CD4-positive, CD25-positive, alpha-beta regulatory T cell (primary cell): ENCODE results near the gene INSL4. TPM values are rescaled to one million over a fixed set of nuclear protein-coding genes. Genes with fewer than 3 reads are reported as not detected.

Experiments used
- ATAC-seq, 2 donors: fragments of 150-1000 bp; cut with Tn5 transposase; one replicate each; pipeline ENCODE4 v1.10.0; 2021; ENCODE audit warnings: low read depth in 2 of 2, moderate number of reproducible peaks in 2 of 2, moderate library complexity in 1 of 2
- DNase-seq, 3 donors: peaks; one replicate each; pipeline versions ENCODE4 v3.0.0 to v3.0.0-alpha.2; 2012 to 2022; ENCODE audit warnings: mixed read lengths in 1 of 3
- H3K27ac ChIP-seq: one replicate; pipeline ENCODE4 v1.7.0; 2013; ENCODE audit warnings: mild to moderate bottlenecking, low read length; ENCODE audit not compliant: insufficient read depth, poor library complexity, severe bottlenecking
- H3K27me3 ChIP-seq: one replicate; pipeline ENCODE4 v1.7.0; 2013; ENCODE audit warnings: low read length; ENCODE audit not compliant: control insufficient read depth, insufficient read depth
- H3K36me3 ChIP-seq: one replicate; pipeline ENCODE4 v1.7.0; 2013; ENCODE audit warnings: mild to moderate bottlenecking, low read length, moderate library complexity; ENCODE audit not compliant: control insufficient read depth, insufficient read depth
- H3K4me1 ChIP-seq: 2 replicates; pipeline ENCODE4 v1.7.0; 2013; ENCODE audit warnings: mild to moderate bottlenecking, low read length; ENCODE audit not compliant: insufficient read depth, control insufficient read depth, poor library complexity, severe bottlenecking
- H3K4me3 ChIP-seq: one replicate; pipeline ENCODE4 v1.7.0; 2013; ENCODE audit warnings: low read depth, mild to moderate bottlenecking, low read length, moderate library complexity
- H3K9me3 ChIP-seq, 2 experiments: 1 replicate in 1 of 2; 2 replicates in 1 of 2; pipeline ENCODE4 v1.7.0; 2013; ENCODE audit warnings: low read length in 2 of 2, mild to moderate bottlenecking in 1 of 2, moderate library complexity in 1 of 2; ENCODE audit not compliant: control insufficient read depth in 2 of 2
- H3K27ac Mint-ChIP-seq, 3 donors: one replicate each; pipeline ENCODE4 v1.8.0; 2020 to 2022; ENCODE audit warnings: mild to moderate bottlenecking in 3 of 3, mixed read lengths in 3 of 3, moderate library complexity in 2 of 3
- H3K27me3 Mint-ChIP-seq: one replicate; pipeline ENCODE4 v1.8.0; 2022; ENCODE audit warnings: mild to moderate bottlenecking, mixed read lengths
- H3K36me3 Mint-ChIP-seq: one replicate; pipeline ENCODE4 v1.8.0; 2020; ENCODE audit warnings: mixed read lengths
- H3K4me1 Mint-ChIP-seq, 4 donors: one replicate each; pipeline ENCODE4 v1.8.0; 2020 to 2022; ENCODE audit warnings: mixed read lengths in 4 of 4, mild to moderate bottlenecking in 1 of 4
- H3K4me3 Mint-ChIP-seq, 4 donors: one replicate each; pipeline ENCODE4 v1.8.0; 2020 to 2022; ENCODE audit warnings: mild to moderate bottlenecking in 4 of 4, mixed read lengths in 4 of 4, moderate library complexity in 3 of 4
- H3K9me3 Mint-ChIP-seq, 7 donors: one replicate each; pipeline ENCODE4 v1.8.0; 2020 to 2022; ENCODE audit warnings: mixed read lengths in 7 of 7, mild to moderate bottlenecking in 3 of 7, moderate library complexity in 2 of 7
- polyA plus RNA-seq, 4 donors: library from polyadenylated mRNA; unstranded; fragments of 300-500 nt; fragmentation: Illumina TruSeq; gene quantifications; one replicate each; pipeline ENCODE4 v1.2.3, GENCODE V29; 2021
- total RNA-seq: library from RNA; stranded (reverse); gene quantifications from one replicate; pipeline ENCODE4 v1.2.3, GENCODE V29; 2022

Gene INSL4
- total and polyA plus RNA-seq, 5 donors from 2014 or later = not detected

DNA sequence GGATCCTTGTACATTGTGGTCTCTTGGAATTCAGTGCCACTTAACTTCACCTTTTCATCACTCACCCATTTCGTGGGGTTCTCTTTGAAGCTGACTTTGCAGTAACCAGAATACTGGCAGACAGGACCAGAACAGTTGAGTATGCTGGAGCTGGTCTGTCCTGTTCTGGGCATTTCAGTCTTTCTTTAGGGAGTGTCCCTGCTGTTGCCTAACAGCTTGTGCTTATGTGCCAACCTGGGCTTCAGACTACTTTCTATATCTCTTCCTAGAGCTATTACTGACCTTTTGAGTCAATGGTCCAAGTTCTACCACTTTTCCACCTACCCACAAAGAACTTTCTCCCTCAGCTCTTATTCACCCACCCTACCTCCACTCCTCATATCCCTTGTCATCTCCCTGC lies 35.8 kb upstream of the INSL4 start:
- Histone ChIP-seq H3K4me3 (no peak overlapping the region), H3K36me3 (no peaks in the 10 kb centered on the region), H3K27ac (no peak overlapping the region), H3K27me3 (peaks cover 14% of the 10 kb centered on the region), H3K9me3 (peaks cover 0 to 7% of the 10 kb centered on the region in 2 experiments), H3K4me1 (no peaks in the 10 kb centered on the region)
- DNase-seq = no peak
- Mint-ChIP-seq H3K4me3 (no peak overlapping the region), H3K27me3 (peaks cover 29% of the 10 kb centered on the region), H3K27ac (no peak overlapping the region), H3K9me3 (peaks cover 0 to 5% (median 0%) of the 10 kb centered on the region in 7 donors), H3K4me1 (no peaks in the 10 kb centered on the region), H3K36me3 (no peaks in the 10 kb centered on the region)
- no peak for ATAC-seq

DNA sequence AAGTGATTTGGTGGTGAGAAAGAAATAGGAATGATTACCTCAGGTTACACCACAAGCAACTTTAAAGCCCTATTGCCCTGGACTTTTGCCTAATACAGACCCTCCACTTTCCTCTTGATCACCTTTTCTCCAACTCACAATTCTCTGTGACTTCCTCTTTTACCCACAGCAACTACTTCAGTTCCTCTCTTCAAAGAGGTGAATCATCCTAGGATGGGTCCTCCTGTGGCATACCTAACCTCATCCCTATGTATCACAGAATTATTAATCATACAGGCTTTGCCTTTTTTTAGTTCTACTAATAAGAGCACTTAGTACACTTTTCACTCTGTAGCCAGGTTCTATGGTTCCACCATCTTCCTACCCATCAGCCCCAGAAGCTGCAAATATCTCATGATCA lies 26.1 kb upstream of the INSL4 start:
- Mint-ChIP-seq H3K9me3 (peaks cover 0 to 4% (median 0%) of the 10 kb centered on the region in 7 donors), H3K36me3 (peaks cover 5% of the 10 kb centered on the region), H3K27ac (no peak overlapping the region), H3K4me3 (no peak overlapping the region), H3K4me1 (no peaks in the 10 kb centered on the region), H3K27me3 (peaks cover 24% of the 10 kb centered on the region)
- Histone ChIP-seq H3K27me3 (peaks cover 2% of the 10 kb centered on the region), H3K36me3 (no peaks in the 10 kb centered on the region), H3K4me1 (no peaks in the 10 kb centered on the region), H3K9me3 (no peaks in the 10 kb centered on the region), H3K27ac (no peak overlapping the region), H3K4me3 (no peak overlapping the region)
- no peak for DNase-seq
- ATAC-seq = no peak

DNA sequence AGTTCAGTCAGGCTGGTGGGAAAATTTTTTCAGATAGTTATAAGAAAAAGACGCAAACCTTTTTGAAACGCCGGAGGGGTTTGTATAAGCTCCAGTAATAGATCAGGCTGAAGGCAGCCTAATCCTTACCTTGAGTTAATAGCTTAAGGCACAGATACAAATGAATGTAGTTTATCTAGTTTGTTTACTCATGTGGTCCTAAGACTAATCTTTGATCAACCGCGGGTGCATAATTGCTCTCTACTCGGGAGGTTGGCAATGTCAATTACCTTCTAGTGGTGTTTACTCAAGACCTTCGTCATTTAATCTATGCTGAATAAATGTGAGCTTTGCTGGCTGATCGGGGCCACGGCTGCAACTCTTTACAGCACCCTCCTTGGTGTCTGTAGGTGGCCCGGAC lies 665 bp upstream of the INSL4 start:
- Histone ChIP-seq H3K27me3 (peaks cover 2% of the 10 kb centered on the region), H3K4me3 (no peak overlapping the region), H3K4me1 (no peaks in the 10 kb centered on the region), H3K27ac (no peak overlapping the region), H3K36me3 (no peaks in the 10 kb centered on the region), H3K9me3 (no peaks in the 10 kb centered on the region)
- no peaks in the 10 kb centered on the region for H3K4me1 Mint-ChIP-seq
- no peak overlapping the region for H3K4me3 Mint-ChIP-seq
- no peak for DNase-seq
- H3K9me3 Mint-ChIP-seq = peaks cover 0 to 2% (median 0%) of the 10 kb centered on the region in 7 donors
- peaks cover 25% of the 10 kb centered on the region for H3K27me3 Mint-ChIP-seq
- no peak overlapping the region for H3K27ac Mint-ChIP-seq
- no peak for ATAC-seq
- H3K36me3 Mint-ChIP-seq = no peaks in the 10 kb centered on the region

DNA sequence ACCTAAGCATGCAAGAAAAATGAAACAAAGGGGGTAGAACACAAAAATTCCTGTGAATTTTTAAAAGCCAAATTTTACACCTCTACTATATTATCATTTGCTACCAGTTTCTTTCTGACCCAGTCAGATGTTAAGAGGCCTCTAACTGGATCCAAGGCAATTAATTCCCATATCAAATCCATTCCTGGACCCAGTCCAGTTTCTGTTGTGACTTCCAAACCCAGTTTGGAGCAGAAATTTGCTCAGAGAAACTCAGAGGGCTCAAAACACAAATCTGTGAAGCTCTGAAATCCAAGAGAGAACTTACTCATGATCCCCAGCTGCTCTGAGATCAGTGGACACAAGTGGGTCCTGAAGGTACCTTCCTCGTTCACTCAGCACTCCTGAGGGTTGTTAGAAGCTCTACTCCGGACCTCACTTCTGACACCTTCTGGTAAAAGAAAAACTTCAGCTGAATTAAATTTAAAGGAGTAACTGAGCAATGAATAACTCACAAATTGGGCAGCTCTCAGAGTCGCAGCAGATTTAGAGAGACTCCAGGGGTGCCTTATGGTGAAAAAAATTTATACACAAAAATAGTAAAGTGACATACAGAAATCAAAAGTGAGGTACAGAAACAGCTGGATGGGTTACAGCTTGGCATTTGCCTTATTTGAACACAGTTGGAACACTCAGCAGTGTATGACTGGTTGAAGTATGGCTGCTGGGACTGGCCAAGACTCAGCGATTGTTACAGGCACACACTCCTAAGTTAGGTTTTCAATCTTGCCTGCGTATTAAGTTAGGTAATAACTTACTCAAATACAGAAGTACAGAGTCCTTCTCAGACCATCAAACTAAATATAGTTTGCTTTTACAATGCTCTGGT lies 32.4 kb downstream of the INSL4 start:
- Histone ChIP-seq H3K9me3 (no peaks in the 10 kb centered on the region), H3K4me3 (no peak overlapping the region), H3K27me3 (no peaks in the 10 kb centered on the region), H3K4me1 (no peaks in the 10 kb centered on the region), H3K27ac (no peak overlapping the region), H3K36me3 (no peaks in the 10 kb centered on the region)
- Mint-ChIP-seq H3K27me3 (peaks cover 7% of the 10 kb centered on the region), H3K27ac (no peak overlapping the region), H3K9me3 (peaks cover 0 to 6% (median 0%) of the 10 kb centered on the region in 7 donors), H3K4me3 (no peak overlapping the region), H3K4me1 (peaks cover 0 to 5% (median 4%) of the 10 kb centered on the region in 4 donors), H3K36me3 (no peaks in the 10 kb centered on the region)
- ATAC-seq (no peak), DNase-seq (peak in 1 of 3 donors; percentile 11)

DNA sequence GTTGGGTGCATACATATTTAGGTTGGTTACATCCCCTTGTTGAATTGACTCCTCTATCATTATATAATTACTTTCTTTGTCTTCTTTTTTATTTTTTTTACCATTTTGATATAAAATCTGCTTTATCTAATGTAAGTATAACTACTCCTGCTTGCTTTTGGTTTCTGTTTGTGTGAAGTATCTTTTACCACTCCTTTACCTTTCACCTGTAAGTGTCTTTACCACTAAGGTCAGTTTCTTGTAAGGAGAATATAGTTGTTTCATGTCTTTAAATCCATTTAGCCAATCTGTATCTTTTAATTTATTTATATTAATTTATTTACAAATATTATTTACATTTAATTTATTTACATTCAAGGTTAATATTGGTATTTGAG lies 33.0 kb downstream of the INSL4 start:
- H3K27me3 Mint-ChIP-seq = peaks cover 7% of the 10 kb centered on the region
- no peaks in the 10 kb centered on the region for H3K27me3 ChIP-seq
- H3K36me3 Mint-ChIP-seq = no peaks in the 10 kb centered on the region
- no peaks in the 10 kb centered on the region for H3K4me1 ChIP-seq
- peaks cover 0 to 5% (median 4%) of the 10 kb centered on the region in 4 donors for H3K4me1 Mint-ChIP-seq
- DNase-seq = no peak
- no peak overlapping the region for H3K4me3 ChIP-seq
- no peak overlapping the region for H3K4me3 Mint-ChIP-seq
- ATAC-seq = no peak
- no peak overlapping the region for H3K27ac ChIP-seq
- no peaks in the 10 kb centered on the region for H3K36me3 ChIP-seq
- H3K9me3 ChIP-seq = no peaks in the 10 kb centered on the region
- no peak overlapping the region for H3K27ac Mint-ChIP-seq
- peaks cover 0 to 6% (median 0%) of the 10 kb centered on the region in 7 donors for H3K9me3 Mint-ChIP-seq

DNA sequence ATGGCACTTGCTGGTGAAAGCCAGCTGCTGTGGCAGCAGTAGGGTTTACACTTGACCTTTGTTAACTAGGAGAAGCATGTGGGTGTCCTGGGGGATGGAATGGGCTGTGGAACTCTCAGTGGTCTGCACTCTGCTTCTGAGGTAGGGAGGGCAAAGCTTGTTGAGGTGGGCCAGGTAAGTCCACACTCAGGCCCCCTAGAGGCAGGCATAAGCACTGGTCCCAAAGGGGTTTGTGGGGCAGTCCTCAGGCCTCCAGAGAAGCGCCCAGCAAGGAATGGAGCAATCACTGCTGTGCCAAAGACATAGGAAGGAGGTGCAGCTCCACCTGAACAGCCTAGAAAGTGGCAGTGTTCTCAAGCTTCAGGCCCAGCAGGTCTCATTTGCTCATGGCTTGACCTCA lies 34.7 kb downstream of the INSL4 start:
- Mint-ChIP-seq H3K4me3 (no peak overlapping the region), H3K36me3 (no peaks in the 10 kb centered on the region), H3K27me3 (peaks cover 7% of the 10 kb centered on the region), H3K27ac (no peak overlapping the region), H3K4me1 (peaks cover 0 to 5% (median 4%) of the 10 kb centered on the region in 4 donors), H3K9me3 (peaks cover 0 to 3% (median 0%) of the 10 kb centered on the region in 7 donors)
- no peak for DNase-seq
- Histone ChIP-seq H3K9me3 (no peaks in the 10 kb centered on the region), H3K4me1 (no peaks in the 10 kb centered on the region), H3K36me3 (no peaks in the 10 kb centered on the region), H3K4me3 (no peak overlapping the region), H3K27ac (no peak overlapping the region), H3K27me3 (no peaks in the 10 kb centered on the region)
- ATAC-seq = no peak

DNA sequence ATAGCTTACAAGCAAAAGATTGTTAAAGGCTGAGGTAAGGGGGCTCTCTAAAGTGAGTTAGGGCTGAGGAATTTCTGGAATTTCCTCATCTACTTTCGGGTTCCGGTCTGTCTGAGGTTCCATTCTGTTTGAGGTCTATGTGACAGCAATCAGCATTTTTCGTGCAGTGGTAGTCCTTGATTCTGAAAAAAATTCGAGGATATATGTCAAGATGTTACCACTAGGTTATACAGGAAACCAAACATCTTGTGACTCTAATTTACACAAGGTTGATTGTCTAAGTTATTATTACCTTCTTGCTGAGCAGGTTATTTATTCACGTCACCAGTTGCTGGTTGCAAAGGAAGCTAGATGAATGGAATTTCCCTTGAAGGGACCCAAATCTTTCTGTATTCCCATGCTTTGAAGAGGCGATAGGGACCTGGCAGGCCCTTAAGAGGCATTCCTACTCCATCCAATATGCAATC lies 38.1 kb downstream of the INSL4 start:
- H3K27ac ChIP-seq = no peak overlapping the region
- ATAC-seq = no peak

DNA sequence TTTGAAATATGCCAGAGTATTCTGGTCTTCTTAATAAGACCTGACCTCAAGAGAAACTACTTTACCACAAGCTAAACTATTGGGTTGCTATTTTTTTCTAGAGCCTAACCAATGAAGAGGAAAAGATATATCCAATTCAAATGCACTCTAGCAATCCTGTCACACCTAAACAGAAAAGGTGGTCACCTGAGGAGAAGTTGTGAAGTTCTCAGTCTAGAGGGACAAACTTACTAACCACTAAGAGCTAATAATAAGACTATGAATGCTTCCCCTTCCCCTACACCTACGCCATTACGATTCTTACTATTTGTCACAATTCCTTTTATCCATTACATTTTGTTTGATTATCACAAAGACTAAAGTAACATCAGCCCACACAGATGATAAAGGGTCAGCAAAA lies 43.6 kb downstream of the INSL4 start:
- Histone ChIP-seq H3K27me3 (no peaks in the 10 kb centered on the region), H3K9me3 (no peaks in the 10 kb centered on the region), H3K36me3 (no peaks in the 10 kb centered on the region), H3K4me3 (no peak overlapping the region), H3K27ac (no peak overlapping the region), H3K4me1 (peaks cover 4% of the 10 kb centered on the region)
- no peak overlapping the region for H3K4me3 Mint-ChIP-seq
- no peak overlapping the region for H3K27ac Mint-ChIP-seq
- no peak for DNase-seq
- H3K4me1 Mint-ChIP-seq = no peaks in the 10 kb centered on the region
- H3K36me3 Mint-ChIP-seq = peaks cover 3% of the 10 kb centered on the region
- peaks cover 0 to 3% (median 0%) of the 10 kb centered on the region in 7 donors for H3K9me3 Mint-ChIP-seq
- peaks cover 15% of the 10 kb centered on the region for H3K27me3 Mint-ChIP-seq
- ATAC-seq = no peak

More for the DNA sequence above, 38.1 kb downstream of the INSL4 start:
- Mint-ChIP-seq H3K27ac (no peak overlapping the region), H3K36me3 (no peaks in the 10 kb centered on the region), H3K4me1 (peaks cover 0 to 5% (median 4%) of the 10 kb centered on the region in 4 donors), H3K27me3 (peaks cover 4% of the 10 kb centered on the region), H3K9me3 (peaks cover 0 to 3% (median 0%) of the 10 kb centered on the region in 7 donors), H3K4me3 (no peak overlapping the region)
- no peaks in the 10 kb centered on the region for H3K9me3 ChIP-seq
- H3K36me3 ChIP-seq = no peaks in the 10 kb centered on the region
- H3K4me1 ChIP-seq = no peaks in the 10 kb centered on the region
- no peak overlapping the region for H3K4me3 ChIP-seq
- no peaks in the 10 kb centered on the region for H3K27me3 ChIP-seq
- no peak for DNase-seq
